DOHH2 (cell line): ENCODE data around the gene ENPP7.

Experiments
- CTCF ChIP-seq: fragments of 200-600 bp; sonication (generic); IDR thresholded peaks from one replicate; pipeline ENCODE4 v1.5.1; 2014; ENCODE audit warnings: antibody characterized with exemption, mild to moderate bottlenecking, low read depth, low read length; ENCODE audit not compliant: poor library complexity, severe bottlenecking
- EZH2phosphoT487 ChIP-seq: fragments of 200-600 bp; sonication (generic); IDR thresholded peaks from 2 replicates; pipeline ENCODE4 v1.6.1; 2017; ENCODE audit warnings: borderline replicate concordance, mild to moderate bottlenecking, antibody characterized with exemption, low read length, moderate library complexity, mixed read lengths

- TF ChIP-seq CTCF (no peak), EZH2phosphoT487 (no peak)
These were observed 16.3 kb downstream of the ENPP7 start for GRCh38 chr17:79746889-79747507.
